Right kidney (tissue), 1 donor: ENCODE data around the gene PTPN12.
"Not testable (repeated sequence)": the region's sequence is repeated elsewhere in the genome, so short reads cannot be mapped to it uniquely, and the experiment has no call there.

Experiments
- DNase-seq: peaks from one replicate; pipeline ENCODE4 v3.0.0-alpha.2; 2016

PTPN12 gene

DNA sequence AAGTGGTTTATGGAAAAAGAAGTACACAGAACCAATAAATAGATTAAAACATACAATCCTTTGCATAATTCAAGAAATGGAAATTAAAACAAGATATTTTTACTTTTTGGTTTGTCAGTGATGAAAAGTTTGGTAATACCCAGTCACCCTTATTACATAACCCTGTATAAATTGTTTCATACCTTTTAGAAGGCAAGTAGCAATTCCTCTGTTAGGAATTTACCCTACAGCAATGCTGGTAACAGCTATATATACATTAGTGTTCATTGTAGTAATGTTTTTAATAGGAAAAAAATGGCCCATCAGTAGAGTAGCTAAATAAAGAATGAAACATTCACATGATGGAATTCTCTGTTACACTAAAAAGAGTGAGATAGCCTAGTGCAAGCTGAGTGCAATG is 42.7 kb downstream of the PTPN12 start:
- DNase-seq, result no peak

DNA sequence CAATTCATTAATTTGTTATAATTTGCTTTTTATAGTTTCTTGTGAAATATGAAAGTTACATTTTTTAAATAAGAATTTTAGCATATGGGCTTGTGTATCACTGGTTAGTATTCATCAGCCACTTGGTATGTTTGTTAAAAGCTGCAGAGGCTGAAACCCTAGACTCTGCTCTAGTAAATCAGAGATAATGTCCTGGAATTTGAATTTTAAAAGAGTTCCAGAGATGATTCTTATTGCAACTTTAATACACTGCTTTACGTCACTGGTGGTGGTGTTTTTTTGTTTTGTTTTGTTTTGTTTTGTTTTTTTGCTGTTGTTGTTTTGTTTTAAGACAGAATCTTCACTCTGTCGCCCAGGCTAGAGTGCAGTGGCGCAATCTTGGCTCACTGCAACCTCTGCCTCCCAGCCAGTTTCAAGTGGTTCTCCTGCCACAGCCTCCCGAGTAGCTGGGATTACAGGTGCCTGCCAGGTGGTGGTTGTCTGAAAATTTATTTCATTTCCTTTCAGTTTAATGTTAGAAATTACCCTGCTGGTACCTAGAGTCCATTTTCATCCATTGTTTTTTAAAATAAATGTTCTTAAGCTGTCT is 43.8 kb downstream of the PTPN12 start:
- DNase-seq, result no peak

DNA sequence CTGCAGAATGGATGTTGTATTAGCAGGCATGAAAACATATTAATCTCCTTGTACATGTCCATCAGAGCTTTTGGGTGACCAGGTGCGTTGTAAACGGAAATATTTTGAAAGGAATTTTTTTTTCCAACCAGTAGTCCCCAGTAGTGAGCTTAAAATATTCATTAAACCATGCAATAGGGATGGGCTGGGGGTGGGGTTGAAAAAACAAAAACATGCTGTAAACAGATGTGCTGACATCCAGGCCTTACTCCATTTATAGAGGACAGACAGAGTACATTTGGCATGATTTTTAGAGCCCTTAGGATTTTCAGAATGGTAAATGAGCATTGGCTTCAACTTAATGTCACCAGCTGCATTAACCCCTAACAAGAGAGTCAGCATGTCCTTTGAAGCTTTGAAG is 50.2 kb downstream of the PTPN12 start:
- no peak for DNase-seq

DNA sequence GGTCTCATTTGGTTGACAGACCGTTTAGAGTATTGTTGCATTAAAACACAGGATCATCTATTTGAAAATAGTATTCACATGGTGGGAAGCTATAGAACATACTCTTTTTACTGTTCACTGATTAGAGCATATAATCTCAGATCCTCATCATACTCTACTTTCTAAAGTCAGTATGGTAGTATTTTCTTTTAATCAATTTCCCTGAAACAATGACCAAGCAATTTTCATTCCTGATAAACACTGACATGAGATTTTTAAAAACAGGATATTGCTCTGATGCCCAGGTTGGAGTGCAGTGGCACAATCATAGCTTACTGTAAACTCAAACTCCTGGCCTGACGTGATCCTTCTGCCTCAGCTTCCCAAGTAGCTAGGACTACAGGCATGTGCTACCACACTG is 63.9 kb downstream of the PTPN12 start:
- no peak for DNase-seq

DNA sequence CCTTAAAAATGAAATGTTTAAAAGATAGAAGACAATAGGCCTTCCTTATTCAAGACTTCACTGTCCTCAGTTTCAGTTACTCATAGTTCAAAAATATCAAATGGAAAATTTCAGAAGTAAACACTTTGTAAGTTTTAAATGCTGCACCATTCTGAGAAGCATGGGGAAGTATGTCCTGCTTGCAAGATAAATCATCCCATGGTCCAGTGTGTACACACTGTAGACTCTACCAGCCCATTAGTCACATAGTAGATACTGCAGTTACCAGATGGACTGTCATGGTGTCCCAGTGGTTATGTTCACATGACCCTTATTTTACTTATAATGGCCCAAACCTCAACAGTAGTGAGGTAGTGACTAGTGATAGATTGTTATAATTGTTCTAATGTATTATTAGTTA is 69.5 kb downstream of the PTPN12 start:
- no peak for DNase-seq

DNA sequence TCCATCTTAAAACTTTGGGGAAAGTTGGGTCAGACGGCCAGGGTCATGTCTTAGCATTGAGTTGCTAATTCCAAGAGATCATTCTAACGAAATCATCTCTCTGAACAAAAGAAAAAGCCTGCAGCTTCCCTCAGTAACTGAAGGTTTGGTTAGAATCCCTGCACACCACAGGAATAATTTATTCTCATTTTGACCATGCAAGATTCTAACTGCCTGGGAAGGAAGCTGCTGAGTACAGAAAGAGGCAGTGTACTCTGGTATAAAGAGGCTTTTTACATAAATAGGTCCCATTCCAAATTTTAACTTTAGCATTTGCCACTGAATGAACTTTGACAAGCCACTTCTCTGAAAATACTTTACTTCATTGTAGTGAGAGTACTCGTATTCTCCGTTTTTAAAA is 82.2 kb downstream of the PTPN12 start:
- DNase-seq, result no peak

DNA sequence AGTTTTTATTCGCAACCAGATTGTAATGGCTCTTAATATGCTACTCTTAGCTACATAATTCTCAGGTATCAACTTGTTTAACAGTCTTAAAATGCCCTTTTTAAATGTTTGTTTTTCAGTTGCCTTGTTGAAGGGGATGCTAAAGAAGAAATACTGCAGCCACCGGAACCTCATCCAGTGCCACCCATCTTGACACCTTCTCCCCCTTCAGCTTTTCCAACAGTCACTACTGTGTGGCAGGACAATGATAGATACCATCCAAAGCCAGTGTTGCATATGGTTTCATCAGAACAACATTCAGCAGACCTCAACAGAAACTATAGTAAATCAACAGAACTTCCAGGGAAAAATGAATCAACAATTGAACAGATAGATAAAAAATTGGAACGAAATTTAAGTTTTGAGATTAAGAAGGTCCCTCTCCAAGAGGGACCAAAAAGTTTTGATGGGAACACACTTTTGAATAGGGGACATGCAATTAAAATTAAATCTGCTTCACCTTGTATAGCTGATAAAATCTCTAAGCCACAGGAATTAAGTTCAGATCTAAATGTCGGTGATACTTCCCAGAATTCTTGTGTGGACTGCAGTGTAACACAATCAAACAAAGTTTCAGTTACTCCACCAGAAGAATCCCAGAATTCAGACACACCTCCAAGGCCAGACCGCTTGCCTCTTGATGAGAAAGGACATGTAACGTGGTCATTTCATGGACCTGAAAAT is 89.7 kb downstream of the PTPN12 start:
- DNase-seq, result no peak

DNA sequence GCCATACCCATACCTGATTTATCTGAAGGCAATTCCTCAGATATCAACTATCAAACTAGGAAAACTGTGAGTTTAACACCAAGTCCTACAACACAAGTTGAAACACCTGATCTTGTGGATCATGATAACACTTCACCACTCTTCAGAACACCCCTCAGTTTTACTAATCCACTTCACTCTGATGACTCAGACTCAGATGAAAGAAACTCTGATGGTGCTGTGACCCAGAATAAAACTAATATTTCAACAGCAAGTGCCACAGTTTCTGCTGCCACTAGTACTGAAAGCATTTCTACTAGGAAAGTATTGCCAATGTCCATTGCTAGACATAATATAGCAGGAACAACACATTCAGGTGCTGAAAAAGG is 90.2 kb downstream of the PTPN12 start:
- DNase-seq, result no peak

DNA sequence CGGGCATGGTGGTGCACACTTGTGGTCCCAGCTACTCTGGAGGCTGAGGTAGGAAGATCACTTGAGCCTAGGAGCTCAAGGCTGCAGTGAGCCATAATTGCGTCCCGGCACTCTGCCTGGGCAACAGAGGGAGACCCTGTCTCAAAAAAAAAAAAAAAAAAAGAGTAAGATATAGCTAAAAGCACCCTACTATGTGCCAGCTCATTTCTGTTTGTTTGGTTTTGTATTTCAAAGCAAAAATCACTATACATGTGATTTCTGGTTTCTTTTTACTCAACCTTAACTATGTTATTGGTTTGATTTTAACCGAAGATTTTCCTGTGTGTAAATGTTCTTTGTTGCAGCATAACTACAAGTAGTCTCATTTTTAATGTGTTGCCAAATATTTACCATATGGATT is 92.7 kb downstream of the PTPN12 start:
- no peak for DNase-seq

DNA sequence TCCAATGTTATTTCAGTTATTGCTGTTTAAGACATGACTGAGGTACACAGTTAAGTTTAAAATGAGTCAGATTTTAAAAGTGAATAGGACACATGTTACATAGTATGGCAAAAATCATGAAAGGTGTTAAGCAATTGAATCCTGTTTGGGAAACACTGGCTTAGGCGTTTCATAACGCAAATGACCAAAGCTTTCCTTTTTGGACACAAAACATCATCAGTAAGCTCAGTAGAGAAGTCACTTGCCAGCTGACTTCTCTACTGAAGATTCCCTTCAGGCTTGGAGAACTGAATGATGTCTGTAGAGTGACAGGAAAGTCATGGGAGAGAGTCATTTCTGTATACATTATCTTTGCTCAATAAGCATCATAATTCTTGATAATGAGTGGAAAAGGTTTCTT is 94.7 kb downstream of the PTPN12 start:
- DNase-seq, result no peak

DNA sequence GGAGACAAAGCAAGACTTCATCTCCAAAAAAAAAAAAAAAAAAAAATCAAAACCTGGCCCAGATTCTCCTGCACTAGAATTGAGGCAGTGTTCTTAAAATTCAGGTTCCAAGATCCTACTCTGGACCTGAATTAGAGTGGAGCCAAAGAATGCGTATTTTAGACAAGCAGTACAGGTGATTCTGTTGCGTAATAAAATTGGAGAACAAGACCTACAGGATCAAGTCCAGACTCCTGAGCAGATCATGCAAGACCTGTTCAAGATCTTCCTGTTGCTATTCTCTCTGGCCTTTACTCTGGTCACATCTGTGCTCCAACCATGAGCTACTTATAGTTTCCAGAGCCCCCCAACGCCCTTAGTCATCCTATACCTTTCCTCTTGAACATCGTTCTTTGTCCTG is 107.7 kb downstream of the PTPN12 start:
- DNase-seq, result no peak

DNA sequence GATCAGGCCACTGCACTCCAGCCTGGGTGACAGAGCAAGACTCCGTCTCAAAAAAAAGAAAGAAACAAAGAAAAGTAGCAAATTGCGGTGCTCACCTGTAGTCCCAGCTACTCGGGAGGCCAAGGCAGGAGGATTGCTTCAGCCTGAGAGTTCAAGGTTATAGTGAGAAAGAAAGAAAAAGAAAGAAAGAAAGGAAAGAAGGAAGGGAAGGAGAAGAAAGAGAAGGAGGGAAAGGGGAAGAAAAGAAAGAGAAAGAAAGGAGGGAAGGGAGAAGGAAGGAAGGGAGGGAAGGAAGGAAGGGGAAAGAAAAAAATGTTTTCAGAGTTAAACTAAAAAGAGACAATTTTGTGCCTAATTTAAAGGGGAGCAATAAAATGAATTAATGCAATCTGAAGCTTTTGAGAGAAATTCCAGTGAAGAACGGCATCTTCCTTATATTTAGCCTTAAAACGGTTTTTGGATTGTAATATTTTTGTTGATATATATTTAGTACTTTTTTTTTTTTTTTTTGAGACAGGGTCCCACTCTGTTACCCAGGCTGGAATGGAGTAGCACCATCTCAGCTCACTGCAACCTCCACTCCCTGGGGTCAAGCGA is 111.7 kb downstream of the PTPN12 start:
- DNase-seq, result no peak

DNA sequence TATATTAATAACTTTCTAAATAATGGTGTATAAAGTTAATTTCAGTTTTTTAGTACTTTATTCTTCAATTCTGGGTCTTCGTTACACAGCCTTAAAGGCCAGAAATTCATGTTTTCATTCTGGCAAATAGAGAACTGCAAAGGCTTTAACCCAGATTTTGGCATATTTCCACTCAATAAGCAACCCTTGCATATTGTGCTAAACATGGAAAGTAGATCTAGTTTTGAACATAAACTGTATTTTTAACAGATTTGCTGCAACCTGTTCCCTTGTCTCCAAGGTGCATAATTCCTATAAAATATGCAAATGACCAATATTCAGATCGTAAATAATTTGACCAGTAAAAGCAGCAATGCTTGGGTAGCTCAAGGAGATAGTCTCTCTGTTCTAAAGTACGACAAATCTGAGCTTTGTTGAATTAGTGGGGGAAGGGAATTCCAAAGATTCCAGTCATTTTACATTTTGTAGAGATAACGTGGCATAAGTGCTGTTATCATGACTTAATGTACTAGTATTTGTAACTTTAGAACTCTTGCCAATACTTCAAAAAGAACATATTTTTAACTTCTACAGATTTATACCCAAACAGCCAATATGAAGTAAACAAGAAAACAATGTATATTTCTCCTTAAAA is 112.7 kb downstream of the PTPN12 start:
- DNase-seq, result no peak

DNA sequence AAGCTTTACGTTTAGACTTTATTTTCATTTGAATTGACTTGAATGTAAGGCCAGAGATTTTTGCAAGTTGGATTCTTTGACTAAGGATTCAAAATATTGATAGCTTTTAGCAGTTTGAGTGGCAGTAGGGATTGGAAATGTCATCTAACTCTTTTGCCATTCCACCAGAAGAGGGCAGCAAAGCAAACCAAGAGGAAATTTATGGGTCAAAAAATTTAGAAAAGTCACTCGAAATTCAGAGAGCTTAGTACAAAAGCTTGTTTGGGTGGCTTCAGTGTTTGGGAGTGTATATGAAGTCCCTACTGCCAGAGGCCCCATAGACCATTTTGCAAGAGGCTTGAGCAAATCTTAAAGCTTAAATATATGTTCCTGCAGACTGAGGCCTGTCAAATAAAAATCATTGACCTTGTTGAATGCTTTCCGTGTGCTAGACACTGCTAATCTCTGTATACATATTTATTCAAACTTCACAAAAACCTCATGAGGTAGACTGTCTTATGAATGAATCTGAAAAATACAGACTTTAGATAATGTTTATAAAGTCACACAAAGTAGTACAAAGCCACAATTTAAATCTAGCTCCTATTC is 114.6 kb downstream of the PTPN12 start:
- DNase-seq, result no peak

DNA sequence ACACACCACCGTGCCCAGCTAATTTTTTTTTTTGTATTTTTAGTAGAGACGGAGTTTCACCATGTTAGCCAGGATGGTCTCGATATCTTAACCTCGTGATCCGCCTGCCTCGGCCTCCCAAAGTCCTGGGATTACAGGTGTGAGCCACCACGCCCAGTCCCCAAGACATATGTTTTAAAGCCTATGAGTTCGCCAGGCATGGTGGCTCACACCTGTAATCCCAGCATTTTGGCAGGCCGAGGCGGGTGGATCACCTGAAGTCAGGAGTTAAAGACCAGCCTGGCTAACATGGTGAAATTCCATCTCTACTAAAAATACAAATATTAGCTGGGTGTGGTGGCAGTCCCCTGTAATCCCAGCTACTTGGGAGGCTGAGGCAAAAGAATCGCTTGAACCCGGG is 115.7 kb downstream of the PTPN12 start:
- DNase-seq, result not testable (repeated sequence)

DNA sequence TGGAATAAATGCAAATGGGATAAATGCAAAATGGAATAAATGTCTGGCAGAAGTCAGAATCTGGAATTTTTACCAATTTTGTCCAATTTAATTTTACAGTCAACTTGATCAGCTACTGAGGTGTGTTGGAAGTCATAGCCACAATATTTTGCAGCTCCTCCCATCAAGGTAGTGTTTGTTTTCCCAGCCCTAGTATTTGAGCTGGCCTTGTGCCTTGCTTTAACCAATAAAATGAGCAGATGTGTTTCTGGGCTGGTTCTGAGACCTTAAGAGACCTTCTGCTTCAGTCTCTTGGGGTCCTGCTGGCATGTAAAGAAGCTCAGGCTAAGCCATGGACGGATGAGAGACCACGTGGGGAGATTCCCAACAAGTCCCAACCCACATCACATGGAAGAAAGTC is 116.5 kb downstream of the PTPN12 start:
- DNase-seq, result no peak

DNA sequence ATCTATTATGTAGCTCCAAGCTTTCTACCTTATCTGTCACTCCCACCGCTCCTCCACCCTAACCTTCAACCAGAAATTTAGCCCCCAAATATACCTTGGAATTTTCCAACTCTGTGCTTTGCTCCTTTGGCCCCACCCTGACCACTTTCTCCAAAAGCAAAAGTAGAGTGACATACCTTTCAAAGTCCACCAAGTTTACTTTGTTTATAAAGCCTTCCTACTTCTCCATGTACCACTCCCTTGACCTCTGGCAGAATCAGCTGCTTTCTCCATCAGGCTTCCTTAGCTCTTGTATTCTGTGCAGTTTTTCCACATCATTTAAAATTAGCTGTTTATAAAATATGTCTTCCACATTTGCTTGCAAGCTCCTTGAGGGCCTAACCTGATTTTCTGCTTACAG is 118.3 kb downstream of the PTPN12 start:
- DNase-seq, result no peak

DNA sequence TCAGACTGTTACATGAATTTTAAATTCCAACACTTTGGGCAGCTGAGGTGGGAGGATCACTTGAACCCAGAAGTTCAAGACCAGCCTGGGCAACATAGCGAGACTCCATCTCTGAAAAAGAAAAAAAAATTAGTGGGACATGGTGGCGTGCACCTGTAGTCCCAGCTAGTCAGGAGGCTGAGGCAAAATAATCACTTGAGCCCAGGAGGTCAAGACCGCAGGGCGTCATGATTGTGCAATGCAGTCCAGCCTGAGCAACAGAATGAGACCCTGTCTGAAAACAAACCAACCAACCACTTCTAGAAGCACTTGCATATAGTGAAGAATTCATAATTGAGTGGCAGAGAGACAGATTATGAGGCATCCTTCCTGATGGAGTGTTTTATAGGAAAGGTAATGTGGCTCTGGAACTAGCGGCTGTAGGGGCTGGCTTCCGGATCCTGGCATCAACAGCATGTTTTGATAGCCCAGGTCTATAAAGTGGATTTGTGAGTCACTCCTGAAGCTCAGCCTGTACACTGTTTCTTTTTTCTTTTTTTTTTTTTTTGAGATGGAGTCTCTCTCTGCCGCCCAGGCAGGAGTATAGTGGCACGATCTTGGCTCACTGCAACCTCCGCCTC is 118.9 kb downstream of the PTPN12 start:
- no peak for DNase-seq

DNA sequence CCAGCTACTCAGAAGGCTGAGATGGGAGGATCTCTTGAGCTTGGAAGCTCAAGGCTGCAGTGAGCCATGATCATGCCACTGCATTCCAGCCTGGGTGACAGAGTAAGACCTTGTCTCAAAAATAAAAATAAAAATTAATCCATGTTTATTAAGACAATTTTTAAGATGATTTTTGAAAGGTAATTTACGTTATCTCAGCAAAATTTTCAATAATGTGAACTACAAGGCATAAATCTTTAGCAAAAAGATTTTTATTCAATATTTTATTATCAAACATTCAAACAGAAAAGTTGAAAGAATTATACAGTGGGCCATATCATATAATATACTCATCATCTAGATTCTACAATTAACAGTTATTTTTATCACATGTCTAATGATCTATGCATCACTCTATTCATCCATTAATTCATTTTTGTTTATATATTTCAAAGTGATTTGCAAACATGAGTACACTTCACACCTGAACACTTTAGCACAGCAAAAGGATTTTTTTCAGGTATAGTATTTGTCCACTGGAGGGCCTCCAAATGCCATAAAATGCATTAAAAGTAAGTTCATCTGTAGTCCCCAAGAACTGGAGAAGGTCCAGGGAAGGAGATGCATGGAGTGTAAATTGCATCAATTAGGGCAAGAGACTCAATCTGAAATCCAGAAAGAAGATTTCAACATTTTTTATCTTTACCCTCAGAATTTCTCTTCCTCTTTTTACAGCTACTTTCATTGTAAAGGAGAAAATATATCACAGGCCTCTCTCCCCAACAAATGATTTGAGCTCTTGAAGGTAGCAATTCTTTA is 120.5 kb downstream of the PTPN12 start:
- no peak for DNase-seq

DNA sequence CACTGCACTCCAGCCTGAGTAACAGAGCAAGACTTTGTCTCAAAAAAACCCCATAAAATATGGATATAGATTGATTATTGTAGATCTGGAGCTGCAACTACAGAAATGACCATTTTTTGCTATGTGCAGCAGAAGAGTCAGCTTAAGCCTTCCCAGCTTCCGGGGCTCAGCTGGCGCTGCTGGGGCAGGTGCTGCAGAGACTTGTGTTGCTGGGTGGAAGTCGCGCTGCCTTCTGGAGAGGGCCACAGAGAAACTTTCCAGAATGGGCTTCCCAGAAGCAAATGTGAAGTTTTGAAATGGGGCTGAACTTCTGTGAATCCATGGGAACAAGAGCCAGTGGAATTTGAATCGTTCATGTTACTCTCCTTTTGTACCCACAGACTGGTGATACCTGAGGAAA is 121.8 kb downstream of the PTPN12 start:
- no peak for DNase-seq

DNA sequence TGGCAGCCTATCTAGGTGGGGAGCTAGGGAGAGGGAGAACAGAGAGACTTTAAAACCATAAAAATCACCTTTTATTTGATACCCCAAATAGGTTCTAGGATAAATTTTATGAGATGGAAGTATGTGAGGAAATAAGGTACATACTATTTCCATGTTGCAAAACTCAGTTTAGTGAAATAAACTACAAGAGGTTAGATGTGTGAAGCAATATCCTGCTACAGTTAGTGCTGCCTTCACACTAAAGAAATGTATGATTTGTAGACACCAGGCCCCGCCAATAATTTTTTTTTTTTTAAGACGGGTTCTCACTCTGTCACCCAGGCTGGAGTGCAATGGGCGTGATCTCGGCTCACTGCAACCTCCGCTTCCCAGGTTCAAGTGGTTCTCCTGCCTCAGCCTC is 124.7 kb downstream of the PTPN12 start:
- DNase-seq, result no peak

DNA sequence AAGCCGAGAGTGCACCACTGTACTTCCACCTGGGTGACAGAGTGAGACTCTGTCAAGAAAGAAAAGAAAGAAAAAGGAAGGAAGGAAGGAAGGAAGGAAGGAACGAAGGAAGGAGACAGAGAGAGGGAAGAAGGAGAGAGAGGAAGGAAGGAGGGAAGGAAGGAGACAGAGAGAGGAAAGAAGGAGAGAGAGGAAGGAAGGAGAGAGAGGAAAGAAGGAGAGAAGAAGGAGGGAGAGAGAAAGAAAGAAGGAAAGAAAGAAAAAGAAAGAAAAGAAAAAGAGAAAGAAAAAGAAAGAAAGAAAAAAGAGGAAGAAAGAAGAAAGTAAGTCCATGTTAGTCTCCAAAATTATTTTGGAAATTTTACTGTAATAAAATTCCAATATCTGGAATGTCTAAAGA is 125.8 kb downstream of the PTPN12 start:
- no peak for DNase-seq
